GM23338 (cell line): ENCODE data around the gene RBM12. TPM values are rescaled to one million over a fixed set of nuclear protein-coding genes. Genes with fewer than 3 reads are reported as not detected.

Experiments used
- ATAC-seq: fragments of 200-7000 bp; cut with Tn5 transposase; 3 replicates; pipeline ENCODE4 v1.9.1; 2020
- DNase-seq: peaks from one replicate; pipeline ENCODE4 v3.0.0-alpha.2; 2015; ENCODE audit warnings: low spot score
- H2AFZ ChIP-seq: fragments of 200-600 bp; sonication (generic); 2 replicates; pipeline ENCODE4 v1.8.0; 2016; ENCODE audit warnings: antibody characterized with exemption, mild to moderate bottlenecking, moderate library complexity
- H3F3A ChIP-seq: fragments of 200-600 bp; sonication (generic); replicated peaks from 2 replicates; pipeline ENCODE4 v1.8.0; 2017; ENCODE audit warnings: antibody characterized with exemption, mixed run types, low read depth
- H3K27ac ChIP-seq: fragments of 200-600 bp; sonication (generic); 2 replicates; pipeline ENCODE4 v1.6.1; 2016; ENCODE audit warnings: low read depth
- H3K27me3 ChIP-seq: fragments of 200-600 bp; sonication (generic); 2 replicates; pipeline ENCODE4 v1.8.0; 2016; ENCODE audit warnings: mild to moderate bottlenecking, mixed run types, moderate library complexity; ENCODE audit not compliant: insufficient read depth
- H3K36me3 ChIP-seq: fragments of 200-600 bp; sonication (generic); 2 replicates; pipeline ENCODE4 v1.8.0; 2016; ENCODE audit warnings: mild to moderate bottlenecking; ENCODE audit not compliant: insufficient read depth
- H3K4me1 ChIP-seq: fragments of 200-600 bp; sonication (generic); 2 replicates; pipeline ENCODE4 v1.8.0; 2016; ENCODE audit warnings: mild to moderate bottlenecking, moderate library complexity; ENCODE audit not compliant: insufficient read depth
- H3K4me2 ChIP-seq: fragments of 200-600 bp; sonication (generic); 2 replicates; pipeline ENCODE4 v1.7.1; 2017; ENCODE audit warnings: mixed run types
- H3K4me3 ChIP-seq: fragments of 200-600 bp; sonication (generic); 2 replicates; pipeline ENCODE4 v1.6.1; 2016; ENCODE audit warnings: mixed run types
- H3K79me2 ChIP-seq: fragments of 200-600 bp; sonication (generic); replicated peaks from 2 replicates; pipeline ENCODE4 v1.8.0; 2017; ENCODE audit warnings: mild to moderate bottlenecking; ENCODE audit not compliant: insufficient read depth
- H3K9me2 ChIP-seq: fragments of 200-600 bp; sonication (generic); 2 replicates; pipeline ENCODE4 v1.8.0; 2017; ENCODE audit not compliant: insufficient read depth
- H4K20me1 ChIP-seq: fragments of 200-600 bp; sonication (generic); replicated peaks from 2 replicates; pipeline ENCODE4 v1.8.0; 2017; ENCODE audit warnings: mild to moderate bottlenecking; ENCODE audit not compliant: insufficient read depth
- H3K27ac Mint-ChIP-seq: 2 replicates; pipeline ENCODE4 v1.8.0; 2020; ENCODE audit warnings: inconsistent platforms, mild to moderate bottlenecking, moderate library complexity, mixed read lengths
- H3K27me3 Mint-ChIP-seq: 3 replicates; pipeline ENCODE4 v1.8.0; 2022; ENCODE audit warnings: low read depth, mild to moderate bottlenecking, moderate library complexity, mixed read lengths, inconsistent platforms; ENCODE audit not compliant: insufficient read depth, poor library complexity
- H3K36me3 Mint-ChIP-seq: 3 replicates; pipeline ENCODE4 v1.8.0; 2021; ENCODE audit warnings: low read depth, mild to moderate bottlenecking, inconsistent platforms, moderate library complexity, mixed read lengths
- H3K4me1 Mint-ChIP-seq: 3 replicates; pipeline ENCODE4 v1.8.0; 2020; ENCODE audit warnings: mild to moderate bottlenecking, inconsistent platforms, mixed read lengths
- H3K4me3 Mint-ChIP-seq: 3 replicates; pipeline ENCODE4 v1.8.0; 2021; ENCODE audit warnings: moderate library complexity, mild to moderate bottlenecking, inconsistent platforms, mixed read lengths
- H3K9me3 Mint-ChIP-seq: 3 replicates; pipeline ENCODE4 v1.8.0; 2020; ENCODE audit warnings: moderate library complexity, mild to moderate bottlenecking, inconsistent platforms, mixed read lengths
- CREB1 ChIP-seq: fragments of 250-450 bp; sonication (Bioruptor Pico); IDR thresholded peaks from 2 replicates; pipeline ENCODE4 v1.5.0; 2020; ENCODE audit warnings: low read depth, mild to moderate bottlenecking, moderate library complexity
- CTCF ChIP-seq, 2 experiments: fragments of 200-600 bp in 1 of 2; sonication (generic) in 1 of 2; conservative IDR thresholded peaks; 2 replicates each; pipeline versions ENCODE4 v1.5.1 to v1.6.1; 2016 to 2017; ENCODE audit warnings: antibody characterized with exemption in 2 of 2, low read depth in 2 of 2, mild to moderate bottlenecking in 2 of 2, moderate library complexity in 1 of 2
- ETS1 ChIP-seq: IDR thresholded peaks from 2 replicates; pipeline ENCODE4 v1.6.1; 2016; ENCODE audit warnings: antibody characterized with exemption
- EZH2phosphoT487 ChIP-seq: fragments of 200-600 bp; sonication (generic); IDR thresholded peaks from one replicate; pipeline ENCODE4 v1.8.1; 2018; ENCODE audit warnings: antibody characterized with exemption; ENCODE audit not compliant: unreplicated experiment
- NANOG ChIP-seq: IDR thresholded peaks from 2 replicates; pipeline ENCODE4 v1.6.1; 2016; ENCODE audit warnings: antibody characterized with exemption, borderline replicate concordance
- ZNF462 ChIP-seq: fragments of 250-450 bp; sonication (Bioruptor Pico); IDR thresholded peaks from 2 replicates; pipeline ENCODE4 v1.5.0; 2020; ENCODE audit warnings: mild to moderate bottlenecking, moderate library complexity
- polyA plus RNA-seq: library from polyadenylated mRNA; unstranded; fragments of >200 nt; fragmentation: Nextera tagmentation; extraction: Ambion mirVana; gene quantifications from 2 replicates; pipeline ENCODE4 v1.2.1, GENCODE V29; 2016
- total RNA-seq: library from RNA; depleted of rRNA; stranded (reverse); fragments of >200 nt; shearing (Covaris generic); gene quantifications from 2 replicates; pipeline ENCODE4 v1.2.3, GENCODE V29; 2014

RBM12 gene
- total and polyA plus RNA-seq, 2 experiments from 2014 or later, result 22.3 to 82.2 TPM

GRCh38 chr20:35610833-35611427 lies 53.8 kb downstream of the RBM12 start:
- DNase-seq (no peak), ATAC-seq (no peak)
- Mint-ChIP-seq H3K4me3 (no peak overlapping the region), H3K4me1 (no peaks in the 10 kb centered on the region), H3K36me3 (no peaks in the 10 kb centered on the region), H3K27ac (no peak overlapping the region), H3K27me3 (peaks cover 15% of the 10 kb centered on the region), H3K9me3 (no peaks in the 10 kb centered on the region)
- Histone ChIP-seq H3K79me2 (no peaks in the 10 kb centered on the region), H3K36me3 (no peaks in the 10 kb centered on the region), H3K4me3 (no peak overlapping the region), H3K27me3 (peaks cover 15% of the 10 kb centered on the region; the same call in 1 of the 2 replicates), H3K9me2 (no peaks in the 10 kb centered on the region), H3F3A (peaks cover 7% of the 10 kb centered on the region; the same call in 1 of the 2 replicates), H3K27ac (no peak overlapping the region), H2AFZ (no peak overlapping the region), H4K20me1 (no peaks in the 10 kb centered on the region), H3K4me2 (no peak overlapping the region), H3K4me1 (no peaks in the 10 kb centered on the region)
- TF ChIP-seq CTCF (conservative IDR thresholded peaks at IDR 0.05; ENCODE audit: low read depth in 2 of 2) (no peak), EZH2phosphoT487 (no peak)

- TF ChIP-seq CREB1 (CRISPR knock-in tag) (no peak), NANOG (no peak), ETS1 (no peak)
- H3K4me2 ChIP-seq, result no peak overlapping the region
- DNase-seq, result no peak
- H3F3A ChIP-seq, result no peaks in the 10 kb centered on the region
- H3K36me3 ChIP-seq, result no peaks in the 10 kb centered on the region
- H3K27me3 ChIP-seq, result peaks cover 22% of the 10 kb centered on the region
- H3K36me3 Mint-ChIP-seq, result no peaks in the 10 kb centered on the region; the same call in 1 of the 3 replicates
- no peaks in the 10 kb centered on the region for H4K20me1 ChIP-seq
- no peak overlapping the region for H3K4me3 Mint-ChIP-seq
- ATAC-seq, result no peak
- H3K9me3 Mint-ChIP-seq, result no peaks in the 10 kb centered on the region; the same call in 2 of the 3 replicates
- H3K4me1 ChIP-seq, result peaks cover 4% of the 10 kb centered on the region
- H3K4me3 ChIP-seq, result no peak overlapping the region
- no peaks in the 10 kb centered on the region for H3K9me2 ChIP-seq
- no peak overlapping the region for H3K27ac ChIP-seq
- H3K27me3 Mint-ChIP-seq, result peaks cover 21% of the 10 kb centered on the region
- H3K4me1 Mint-ChIP-seq, result peaks cover 7% of the 10 kb centered on the region
- no peak overlapping the region for H3K27ac Mint-ChIP-seq
- no peak overlapping the region for H2AFZ ChIP-seq
- H3K79me2 ChIP-seq, result no peaks in the 10 kb centered on the region
Measured at GRCh38 chr20:35607003-35607735, 57.5 kb downstream of the RBM12 start.

GRCh38 chr20:35606127-35606526 lies 58.6 kb downstream of the RBM12 start:
- Mint-ChIP-seq H3K4me1 (peaks cover 7% of the 10 kb centered on the region), H3K27me3 (peaks cover 30% of the 10 kb centered on the region), H3K9me3 (no peaks in the 10 kb centered on the region; the same call in 2 of the 3 replicates), H3K27ac (no peak overlapping the region), H3K36me3 (no peaks in the 10 kb centered on the region; the same call in 1 of the 3 replicates), H3K4me3 (no peak overlapping the region)
- Histone ChIP-seq H3K27me3 (peaks cover 32% of the 10 kb centered on the region), H3K4me1 (peaks cover 4% of the 10 kb centered on the region), H2AFZ (no peak overlapping the region), H3K36me3 (no peaks in the 10 kb centered on the region), H3K4me3 (no peak overlapping the region), H4K20me1 (no peaks in the 10 kb centered on the region), H3F3A (no peaks in the 10 kb centered on the region), H3K79me2 (no peaks in the 10 kb centered on the region), H3K27ac (no peak overlapping the region), H3K4me2 (no peak overlapping the region), H3K9me2 (no peaks in the 10 kb centered on the region)
- ATAC-seq (no peak), DNase-seq (no peak)
- no peak for TF ChIP-seq ZNF462 (CRISPR knock-in tag)
